SK-N-SH (cell line): ENCODE data around the gene TMEM213. TPM values are rescaled to one million over a fixed set of nuclear protein-coding genes. Genes with fewer than 3 reads are reported as not detected.

Source experiments
- CTCF ChIA-PET: fragments of 300-600, 350-600 bp; formaldehyde crosslinking; extraction: SDS; loops from one replicate; lab custom pipeline; 2021; lab: Yijun Ruan, JAX
- POLR2A ChIA-PET: fragments of 350-600 bp; sonication (Branson Sonifier 250); formaldehyde crosslinking; extraction: SDS; loops from one replicate; lab custom pipeline; 2020; ENCODE audit warnings: antibody characterized with exemption, inconsistent platforms; lab: Yijun Ruan, JAX
- DNase-seq: peaks from one replicate; pipeline ENCODE4 v3.0.0; 2012
- H2AFZ ChIP-seq: fragments of 200-600 bp; sonication (generic); 2 replicates; pipeline ENCODE4 v1.8.1; 2016; ENCODE audit warnings: antibody characterized with exemption, mild to moderate bottlenecking, low read depth
- H3F3A ChIP-seq: fragments of 200-600 bp; sonication (generic); replicated peaks from 2 replicates; pipeline ENCODE3; 2016; ENCODE audit warnings: antibody characterized with exemption, mild to moderate bottlenecking; ENCODE audit not compliant: insufficient read depth
- H3K27ac ChIP-seq, 2 experiments: fragments of 200-500 bp in 1 of 2; fragments of 200-600 bp in 1 of 2; sonication (Bioruptor generic) in 1 of 2; sonication (generic), shearing (Covaris generic) in 1 of 2; 2 replicates each; pipeline versions ENCODE4 v1.5.1 to v1.6.1; 2014 to 2016; ENCODE audit warnings: low read depth in 2 of 2, inconsistent platforms in 1 of 2, low read length in 1 of 2, mild to moderate bottlenecking in 1 of 2, mixed read lengths in 1 of 2
- H3K27me3 ChIP-seq: fragments of 200-600 bp; sonication (generic), shearing (Covaris generic); 2 replicates; pipeline ENCODE4 v1.6.1; 2016; ENCODE audit warnings: mixed run types; ENCODE audit not compliant: insufficient read depth
- H3K36me3 ChIP-seq, 2 experiments: fragments of 200-500 bp in 1 of 2; fragments of 200-600 bp in 1 of 2; sonication (Bioruptor generic) in 1 of 2; sonication (generic) in 1 of 2; replicated peaks in 1 of 2; 2 replicates each; pipeline versions ENCODE3 to v1.5.1; 2014 to 2016; ENCODE audit warnings: low read length in 1 of 2, mild to moderate bottlenecking in 1 of 2; ENCODE audit not compliant: insufficient read depth in 2 of 2, control insufficient read depth in 1 of 2
- H3K4me1 ChIP-seq, 2 experiments: fragments of 200-500 bp in 1 of 2; fragments of 200-600 bp in 1 of 2; sonication (Bioruptor generic) in 1 of 2; sonication (generic), shearing (Covaris generic) in 1 of 2; 2 replicates each; pipeline versions ENCODE4 v1.5.1 to v1.6.1; 2014 to 2016; ENCODE audit warnings: low read depth in 1 of 2, low read length in 1 of 2, mixed run types in 1 of 2; ENCODE audit not compliant: insufficient read depth in 2 of 2, control insufficient read depth in 1 of 2
- H3K4me2 ChIP-seq: fragments of 200-600 bp; sonication (generic), shearing (Covaris generic); 2 replicates; pipeline ENCODE4 v1.6.1; 2017; ENCODE audit warnings: mixed run types
- H3K4me3 ChIP-seq, 2 experiments: fragments of 200-500 bp in 1 of 2; fragments of 200-600 bp in 1 of 2; sonication (Bioruptor generic) in 1 of 2; sonication (generic), shearing (Covaris generic) in 1 of 2; 2 replicates each; pipeline versions ENCODE4 v1.5.1 to v1.8.1; 2014 to 2016; ENCODE audit warnings: low read depth in 2 of 2, inconsistent platforms in 1 of 2, low read length in 1 of 2, mild to moderate bottlenecking in 1 of 2, mixed read lengths in 1 of 2, moderate library complexity in 1 of 2
- H3K79me2 ChIP-seq: fragments of 200-600 bp; sonication (generic); 2 replicates; pipeline ENCODE4 v1.8.1; 2017; ENCODE audit warnings: mild to moderate bottlenecking; ENCODE audit not compliant: insufficient read depth
- H3K9ac ChIP-seq: fragments of 200-600 bp; sonication (generic); 2 replicates; pipeline ENCODE4 v1.6.1; 2017; ENCODE audit warnings: mixed run types
- H3K9me2 ChIP-seq: fragments of 200-600 bp; sonication (generic); 2 replicates; pipeline ENCODE4 v1.6.1; 2017; ENCODE audit warnings: mixed run types
- H3K9me3 ChIP-seq: fragments of 200-600 bp; sonication (generic); 2 replicates; pipeline ENCODE4 v1.6.1; 2017; ENCODE audit warnings: mixed run types, mild to moderate bottlenecking, moderate library complexity
- H4K20me1 ChIP-seq: fragments of 200-600 bp; sonication (generic); 2 replicates; pipeline ENCODE4 v1.6.1; 2017; ENCODE audit warnings: mild to moderate bottlenecking, mixed run types; ENCODE audit not compliant: insufficient read depth
- CHD2 ChIP-seq: fragments of 150-350 bp; IDR thresholded peaks from 2 replicates; pipeline ENCODE4 v1.6.1; 2018; ENCODE audit warnings: low read length; ENCODE audit not compliant: partially characterized antibody
- CTCF ChIP-seq: fragments of 200-600 bp; sonication (generic); IDR thresholded peaks from 2 replicates; pipeline ENCODE4 v1.6.1; 2017; ENCODE audit warnings: antibody characterized with exemption, mild to moderate bottlenecking, moderate library complexity
- EZH2phosphoT487 ChIP-seq: fragments of 200-600 bp; sonication (generic); IDR thresholded peaks from 2 replicates; pipeline ENCODE4 v1.6.1; 2017; ENCODE audit warnings: low read depth, mixed run types, mild to moderate bottlenecking, antibody characterized with exemption, moderate library complexity, borderline replicate concordance
- JUND ChIP-seq: IDR thresholded peaks from 2 replicates; pipeline ENCODE4 v1.4.0; 2012
- MAX ChIP-seq: IDR thresholded peaks from 2 replicates; pipeline ENCODE4 v1.4.0; 2012; ENCODE audit warnings: low read depth
- NFIC ChIP-seq: IDR thresholded peaks from 2 replicates; pipeline ENCODE4 v1.4.0; 2012; ENCODE audit warnings: borderline replicate concordance
- NRF1 ChIP-seq: IDR thresholded peaks from 2 replicates; pipeline ENCODE4 v1.6.1; 2012; ENCODE audit warnings: low read depth, mild to moderate bottlenecking, low read length
- POLR2AphosphoS5 ChIP-seq: IDR thresholded peaks from 2 replicates; pipeline ENCODE4 v1.6.1; 2012; ENCODE audit warnings: low read depth, low read length
- REST ChIP-seq: IDR thresholded peaks from 2 replicates; pipeline ENCODE4 v1.6.1; 2012; ENCODE audit warnings: mild to moderate bottlenecking, low read depth, low read length, moderate library complexity
- RFX5 ChIP-seq: IDR thresholded peaks from 2 replicates; pipeline ENCODE4 v1.6.1; 2012; ENCODE audit warnings: mild to moderate bottlenecking, improper control_type of control experiment, low read length
- RXRA ChIP-seq: IDR thresholded peaks from 2 replicates; pipeline ENCODE4 v1.4.0; 2012; ENCODE audit warnings: low read depth, mild to moderate bottlenecking, borderline replicate concordance
- TAF1 ChIP-seq: IDR thresholded peaks from 2 replicates; pipeline ENCODE4 v1.6.1; 2012; ENCODE audit warnings: low read depth, mild to moderate bottlenecking, low read length, moderate library complexity, borderline replicate concordance
- USF1 ChIP-seq: IDR thresholded peaks from 2 replicates; pipeline ENCODE4 v1.4.0; 2012; ENCODE audit warnings: low read depth, borderline replicate concordance
- YY1 ChIP-seq: IDR thresholded peaks from 2 replicates; pipeline ENCODE4 v1.4.0; 2012; ENCODE audit warnings: low read depth, mild to moderate bottlenecking
- ZBTB33 ChIP-seq: IDR thresholded peaks from 2 replicates; pipeline ENCODE4 v1.4.0; 2012; ENCODE audit warnings: low read depth, borderline replicate concordance
- WGBS: methylation state at CpG from one replicate; pipeline ENCODE4 v1.1.6; 2017; ENCODE audit warnings: low lambda C conversion rate; 5-methylcytosine and 5-hydroxymethylcytosine counted together
- polyA plus RNA-seq, 3 experiments: library from polyadenylated mRNA; depleted of rRNA; stranded (reverse); fragments of >200 nt; gene quantifications; 2 replicates each; pipeline ENCODE4 v1.2.3, GENCODE V29; 2012

The TMEM213 gene
- polyA plus RNA-seq, 1 of the 3 experiments (the other 2 are of a cell fraction): not detected

- H3K27ac ChIP-seq: no peak overlapping the region
- H3K36me3 ChIP-seq: peaks cover 17 to 50% of the 10 kb centered on the region in 2 experiments
- H3F3A ChIP-seq: no peaks in the 10 kb centered on the region
- TF ChIP-seq YY1 (no peak), ZBTB33 (no peak), JUND (no peak), RFX5 (no peak), REST (no peak), MAX (no peak), POLR2AphosphoS5 (no peak), CTCF (no peak), NRF1 (no peak), USF1 (no peak), TAF1 (no peak), NFIC (no peak), EZH2phosphoT487 (no peak), CHD2 (no peak), RXRA (no peak)
- TF ChIP-seq, all 33 proteins: peak for 0
- Histone ChIP-seq H3K9me2 (no peaks in the 10 kb centered on the region), H3K9me3 (no peaks in the 10 kb centered on the region), H2AFZ (no peak overlapping the region), H4K20me1 (no peaks in the 10 kb centered on the region), H3K4me3 (no peak overlapping the region), H3K4me2 (no peak overlapping the region), H3K9ac (no peak overlapping the region), H3K27me3 (no peaks in the 10 kb centered on the region), H3K4me1 (no peaks in the 10 kb centered on the region; a peak in 1 of 4 replicates), H3K79me2 (no peaks in the 10 kb centered on the region)
- ChIA-PET POLR2A (no interaction called here), CTCF (no interaction called here)
- DNase-seq: no peak
- WGBS: 94% methylated on average over 11 of the region's 11 CpGs
Measured at GRCh38 chr7:138835087-138835486, 37.3 kb downstream of the TMEM213 start.
